Body of pancreas (tissue), 4 donors: ENCODE data around the gene MRPL43.

Experiments
- CTCF ChIP-seq, 7 experiments: fragments of 450-650 bp in 4 of 7; fragments of 200-600 bp in 3 of 7; sonication (generic) in 3 of 7; IDR thresholded peaks; one replicate each; pipeline ENCODE4 v1.5.1; 2016 to 2019; ENCODE audit warnings: antibody characterized with exemption in 7 of 7
- POLR2A ChIP-seq, 3 donors: fragments of 450-650 bp; IDR thresholded peaks; one replicate each; pipeline ENCODE4 v1.6.1; 2016; ENCODE audit warnings: antibody characterized with exemption in 3 of 3, mild to moderate bottlenecking in 2 of 3

GRCh38 chr10:101020427-101021075 is 33.3 kb upstream of the MRPL43 start:
- TF ChIP-seq CTCF (IDR thresholded peaks at IDR 0.05) (no peak), POLR2A (IDR thresholded peaks at IDR 0.05) (no peak)
